HepG2 (cell line): ENCODE data around the gene EIF1. TPM values are rescaled to one million over a fixed set of nuclear protein-coding genes. Genes with fewer than 3 reads are reported as not detected.

Experiments used
- BCLAF1 ChIP-seq: fragments of 450-650 bp; IDR thresholded peaks from 2 replicates; pipeline ENCODE4 v1.6.1; 2017; ENCODE audit warnings: mild to moderate bottlenecking
- CHD2 ChIP-seq: IDR thresholded peaks from 2 replicates; pipeline ENCODE4 v1.6.1; 2011; ENCODE audit warnings: low read depth, low read length, improper control_type of control experiment
- GATA4 ChIP-seq: sonication (generic); IDR thresholded peaks from 2 replicates; pipeline ENCODE4 v1.6.1; 2016; ENCODE audit warnings: antibody characterized with exemption, low read depth, borderline replicate concordance
- HOXA3 ChIP-seq: sonication (generic); formaldehyde crosslinking; IDR thresholded peaks from 2 replicates; pipeline ENCODE4 v1.5.0; 2020; ENCODE audit warnings: missing genetic modification reagents
- KLF13 ChIP-seq: sonication (generic); formaldehyde crosslinking; IDR thresholded peaks from 2 replicates; pipeline ENCODE4 v1.4.0; 2020; ENCODE audit warnings: mild to moderate bottlenecking, missing genetic modification reagents
- KLF16 ChIP-seq, 2 experiments: sonication (generic) in 1 of 2; formaldehyde crosslinking in 1 of 2; IDR thresholded peaks; 2 replicates each; pipeline versions ENCODE4 v1.6.1 to v1.8.0; 2016 to 2023; ENCODE audit warnings: missing genetic modification reagents in 2 of 2, missing compliant biosample characterization in 1 of 2
- MTF2 ChIP-seq: sonication (generic); formaldehyde crosslinking; IDR thresholded peaks from 2 replicates; pipeline ENCODE4 v1.5.0; 2020; ENCODE audit warnings: missing genetic modification reagents, borderline replicate concordance
- NFYC ChIP-seq: IDR thresholded peaks from 2 replicates; pipeline ENCODE4 v1.6.1; 2016; ENCODE audit warnings: missing genetic modification reagents, missing compliant biosample characterization
- NRL ChIP-seq: sonication (generic); formaldehyde crosslinking; IDR thresholded peaks from 2 replicates; pipeline ENCODE4 v1.5.0; 2020; ENCODE audit warnings: missing genetic modification reagents, mild to moderate bottlenecking, moderate library complexity, borderline replicate concordance
- PCBP2 ChIP-seq: fragments of 200-400 bp; formaldehyde crosslinking; optimal IDR thresholded peaks from 2 replicates; pipeline ENCODE3; 2018; ENCODE audit warnings: low read length, low read depth; ENCODE audit not compliant: poor library complexity, severe bottlenecking
- RBAK ChIP-seq: sonication (generic); formaldehyde crosslinking; IDR thresholded peaks from 2 replicates; pipeline ENCODE4 v1.5.1; 2020; ENCODE audit warnings: mild to moderate bottlenecking, missing genetic modification reagents
- UBTF ChIP-seq: sonication (generic); formaldehyde crosslinking; IDR thresholded peaks from 2 replicates; pipeline ENCODE4 v1.4.0; 2020; ENCODE audit warnings: mild to moderate bottlenecking, missing genetic modification reagents
- XBP1 ChIP-seq: sonication (generic); formaldehyde crosslinking; IDR thresholded peaks from 2 replicates; pipeline ENCODE4 v1.5.0; 2020; ENCODE audit warnings: missing genetic modification reagents
- ZBTB20 ChIP-seq: sonication (generic); formaldehyde crosslinking; IDR thresholded peaks from 2 replicates; pipeline ENCODE4 v1.8.1; 2023; ENCODE audit warnings: missing genetic modification reagents, low read depth, mild to moderate bottlenecking, borderline replicate concordance
- ZBTB7B ChIP-seq: sonication (generic); formaldehyde crosslinking; IDR thresholded peaks from 2 replicates; pipeline ENCODE4 v1.4.0; 2020; ENCODE audit warnings: missing genetic modification reagents
- ZNF292 ChIP-seq: sonication (generic); formaldehyde crosslinking; IDR thresholded peaks from 2 replicates; pipeline ENCODE4 v1.8.1; 2022; ENCODE audit warnings: mild to moderate bottlenecking, low read depth, missing genetic modification reagents, borderline replicate concordance
- ZNF451 ChIP-seq: sonication (generic); formaldehyde crosslinking; IDR thresholded peaks from 2 replicates; pipeline ENCODE4 v1.5.0; 2020; ENCODE audit warnings: mild to moderate bottlenecking, missing genetic modification reagents
- ZNF510 ChIP-seq: sonication (generic); formaldehyde crosslinking; IDR thresholded peaks from 2 replicates; pipeline ENCODE4 v1.4.0; 2020; ENCODE audit warnings: low read depth, mild to moderate bottlenecking, missing genetic modification reagents
- ZNF614 ChIP-seq: IDR thresholded peaks from 2 replicates; pipeline ENCODE4 v1.6.1; 2018; ENCODE audit warnings: missing biosample characterization, missing genetic modification reagents, inconsistent platforms, borderline replicate concordance
- ZNF674 ChIP-seq: sonication (generic); formaldehyde crosslinking; IDR thresholded peaks from 2 replicates; pipeline ENCODE4 v1.5.0; 2020; ENCODE audit warnings: low read depth, mild to moderate bottlenecking, missing genetic modification reagents
- ZNF768 ChIP-seq: sonication (generic); formaldehyde crosslinking; IDR thresholded peaks from 2 replicates; pipeline ENCODE4 v1.4.0; 2020; ENCODE audit warnings: missing genetic modification reagents
- ZNF781 ChIP-seq: sonication (generic); formaldehyde crosslinking; IDR thresholded peaks from 2 replicates; pipeline ENCODE4 v1.5.1; 2020; ENCODE audit warnings: borderline replicate concordance, mild to moderate bottlenecking, missing genetic modification reagents; ENCODE audit errors: not compliant biosample characterization
- polyA plus RNA-seq, 8 experiments: library from polyadenylated mRNA; depleted of rRNA in 3 of 8; stranded (reverse) in 7 of 8; unstranded in 1 of 8; fragments of >200 nt; fragmentation: Illumina TruSeq in 4 of 8; extraction: Trizol in 4 of 8; gene quantifications; 2 replicates each; pipeline versions ENCODE4 v1.2.1 to v1.2.3, GENCODE V29; 2011 to 2016; ENCODE audit warnings: low read depth in 4 of 8, missing spikeins in 1 of 8, mixed read lengths in 1 of 8; ENCODE audit not compliant: insufficient read depth in 1 of 8
- total RNA-seq, 5 experiments: library from RNA; depleted of rRNA; stranded (reverse); fragments of >200 nt; fragmentation: Illumina TruSeq; extraction: Trizol; gene quantifications; 2 replicates each; pipeline ENCODE4 v1.2.3, GENCODE V29; 2016; ENCODE audit warnings: low read depth in 1 of 5
- TF ChIP-seq, protein P1 (sequence below): sonication (generic); formaldehyde crosslinking; IDR thresholded peaks from 2 replicates; pipeline ENCODE4 v1.5.1; 2020; ENCODE audit warnings: mild to moderate bottlenecking, moderate library complexity, missing genetic modification reagents

Gene EIF1
- total and polyA plus RNA-seq, 2 of the 13 experiments (the other 11 are each of a cell fraction or from before 2014, with no cell fraction given) = 147 to 517 TPM

DNA sequence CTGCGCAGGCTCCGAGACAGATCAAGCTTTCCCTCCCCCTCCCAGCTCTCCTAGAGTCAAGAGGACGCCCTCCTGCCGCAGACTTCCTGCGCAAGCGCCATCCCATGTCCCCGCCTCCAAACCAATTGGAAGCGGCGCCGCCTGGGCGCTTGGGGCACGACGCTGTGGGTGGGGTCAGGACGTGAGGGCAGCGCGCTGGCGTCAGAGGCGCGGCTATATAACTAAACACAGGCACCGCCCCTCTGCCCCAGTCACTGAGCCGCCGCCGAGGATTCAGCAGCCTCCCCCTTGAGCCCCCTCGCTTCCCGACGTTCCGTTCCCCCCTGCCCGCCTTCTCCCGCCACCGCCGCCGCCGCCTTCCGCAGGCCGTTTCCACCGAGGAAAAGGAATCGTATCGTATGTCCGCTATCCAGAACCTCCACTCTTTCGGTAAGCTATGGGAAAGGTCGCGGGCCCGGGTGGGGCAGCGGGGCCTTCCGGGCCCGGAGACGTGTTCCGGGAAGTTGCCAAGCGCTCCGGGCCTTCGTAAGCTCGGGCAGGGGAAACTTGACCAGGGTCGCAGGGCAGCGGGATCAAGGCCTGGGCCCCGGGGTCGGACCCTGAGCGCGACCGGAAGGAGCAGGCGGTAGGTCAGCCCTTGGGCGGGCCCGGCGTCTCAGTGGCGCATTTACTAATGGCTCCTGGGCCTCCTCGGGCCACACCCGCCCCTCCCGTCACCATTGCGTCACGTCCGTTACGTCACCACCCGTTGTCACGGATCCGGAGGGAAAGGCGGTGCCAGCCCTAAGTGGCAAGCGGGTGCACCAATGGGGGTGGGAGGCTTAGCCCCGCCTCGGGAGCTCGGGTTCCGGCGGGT is at the start of gene EIF1 (continued):
- TF ChIP-seq ZNF451 (CRISPR knock-in tag) = peak; percentile 73; the same call in 1 of the 2 replicates
- peak; percentile 96 for TF ChIP-seq KLF13 (CRISPR knock-in tag)
- peak; percentile 54; the same call in 1 of the 2 replicates for TF ChIP-seq CHD2
- TF ChIP-seq XBP1 (CRISPR knock-in tag) = no peak; the same call in 1 of the 2 replicates
- TF ChIP-seq NRL (CRISPR knock-in tag) = peak; percentile 99
- TF ChIP-seq, protein P1, sequence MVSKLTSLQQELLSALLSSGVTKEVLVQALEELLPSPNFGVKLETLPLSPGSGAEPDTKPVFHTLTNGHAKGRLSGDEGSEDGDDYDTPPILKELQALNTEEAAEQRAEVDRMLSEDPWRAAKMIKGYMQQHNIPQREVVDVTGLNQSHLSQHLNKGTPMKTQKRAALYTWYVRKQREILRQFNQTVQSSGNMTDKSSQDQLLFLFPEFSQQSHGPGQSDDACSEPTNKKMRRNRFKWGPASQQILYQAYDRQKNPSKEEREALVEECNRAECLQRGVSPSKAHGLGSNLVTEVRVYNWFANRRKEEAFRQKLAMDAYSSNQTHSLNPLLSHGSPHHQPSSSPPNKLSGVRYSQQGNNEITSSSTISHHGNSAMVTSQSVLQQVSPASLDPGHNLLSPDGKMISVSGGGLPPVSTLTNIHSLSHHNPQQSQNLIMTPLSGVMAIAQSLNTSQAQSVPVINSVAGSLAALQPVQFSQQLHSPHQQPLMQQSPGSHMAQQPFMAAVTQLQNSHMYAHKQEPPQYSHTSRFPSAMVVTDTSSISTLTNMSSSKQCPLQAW (CRISPR knock-in tag) = peak; percentile 74
- peak; percentile 90 for TF ChIP-seq ZBTB20 (CRISPR knock-in tag)
- TF ChIP-seq ZNF674 (CRISPR knock-in tag) = no peak; the same call in 1 of the 2 replicates
- no peak; the same call in 1 of the 2 replicates for TF ChIP-seq RBAK (CRISPR knock-in tag)
- TF ChIP-seq HOXA3 (CRISPR knock-in tag) = peak; percentile 97
- TF ChIP-seq MTF2 (CRISPR knock-in tag) = no peak; the same call in 1 of the 2 replicates
- TF ChIP-seq ZNF768 (CRISPR knock-in tag) = no peak; the same call in 1 of the 2 replicates
- peak; percentile 96 for TF ChIP-seq NFYC (CRISPR knock-in tag)
- peak; percentile 96 for TF ChIP-seq ZNF781 (CRISPR knock-in tag)
- TF ChIP-seq ZNF292 (CRISPR knock-in tag) = peak; percentile 46; the same call in 1 of the 2 replicates
- no peak for TF ChIP-seq PCBP2
- TF ChIP-seq ZNF510 (CRISPR knock-in tag) = peak; percentile 99
- peak; percentile 59; the same call in 1 of the 2 replicates for TF ChIP-seq ZNF614 (CRISPR knock-in tag)
- no peak for TF ChIP-seq BCLAF1
- peak; percentile 72 to 88; a peak in 3 of 4 replicates for TF ChIP-seq KLF16 (CRISPR knock-in tag; IDR thresholded peaks at IDR 0.05)
- peak; percentile 58 for TF ChIP-seq GATA4
- TF ChIP-seq UBTF (CRISPR knock-in tag) = peak; percentile 95
- TF ChIP-seq ZBTB7B (CRISPR knock-in tag) = 0 out of 2 replicates have a peak, but pooled peaks have one; percentile 35
